Epithelial cell of esophagus (primary cell): Measurements from ENCODE around the gene IFT25.

Source experiments
- DNase-seq: peaks from one replicate; pipeline ENCODE4 v3.0.0; 2010; ENCODE audit warnings: low read depth
- H3K4me3 ChIP-seq: 2 replicates; pipeline ENCODE4 v1.5.1; 2011; ENCODE audit warnings: mild to moderate bottlenecking, low read length, control low read depth
- CTCF ChIP-seq: IDR thresholded peaks from 2 replicates; pipeline ENCODE4 v1.5.1; 2011; ENCODE audit warnings: low read depth, mild to moderate bottlenecking, low read length, control low read depth, inconsistent platforms; ENCODE audit not compliant: insufficient read depth; ENCODE audit errors: missing control alignments

The IFT25 gene

GRCh38 chr1:53946252-53947171 is 1.0 kb upstream of the IFT25 start, which contains the start of gene LRRC42:
Gene LRRC42, plus strand, starts transcription at chr1:53946350. Its CDS starts 5,650 bp downstream, at chr1:53952000.
- H3K4me3 ChIP-seq, result peak within 1 kb of the TSS; percentile 75
- TF ChIP-seq CTCF, result peak; percentile 15
- no peak for DNase-seq

- no peak for DNase-seq
- no peak for TF ChIP-seq CTCF
- peak overlapping the region; percentile 75 for H3K4me3 ChIP-seq
Observed at GRCh38 chr1:53945183-53945432, 391 bp downstream of the IFT25 start.

GRCh38 chr1:53944469-53945182 is 873 bp downstream of the IFT25 start:
- no peak for TF ChIP-seq CTCF
- DNase-seq, result no peak
- H3K4me3 ChIP-seq, result peak overlapping the region; percentile 75

- no peak for DNase-seq
- H3K4me3 ChIP-seq, result no peak overlapping the region
- no peak for TF ChIP-seq CTCF
Observed at GRCh38 chr1:53943490-53944043, 1.9 kb downstream of the IFT25 start.

GRCh38 chr1:53943090-53943489 is 2.4 kb downstream of the IFT25 start:
- TF ChIP-seq CTCF, result no peak
- DNase-seq, result no peak
- H3K4me3 ChIP-seq, result no peak overlapping the region

- peak; percentile 85 for DNase-seq
- TF ChIP-seq CTCF, result no peak
- H3K4me3 ChIP-seq, result no peak overlapping the region
Observed at GRCh38 chr1:53942127-53942957, 3.2 kb downstream of the IFT25 start.
